Stimulated activated CD4-positive, alpha-beta T cell treated with anti-CD3 and anti-CD28 coated beads, Interleukin-4, amount 100 ng/mL, for 1 hour (primary cell): Measurements from ENCODE around the gene UFD1.

Experiments
- DNase-seq: peaks from one replicate; pipeline ENCODE4 v3.0.0-alpha.2; 2020

UFD1 gene

GRCh38 chr22:19466848-19467752 is 11.9 kb downstream of the UFD1 start:
- DNase-seq, result no peak

DNA sequence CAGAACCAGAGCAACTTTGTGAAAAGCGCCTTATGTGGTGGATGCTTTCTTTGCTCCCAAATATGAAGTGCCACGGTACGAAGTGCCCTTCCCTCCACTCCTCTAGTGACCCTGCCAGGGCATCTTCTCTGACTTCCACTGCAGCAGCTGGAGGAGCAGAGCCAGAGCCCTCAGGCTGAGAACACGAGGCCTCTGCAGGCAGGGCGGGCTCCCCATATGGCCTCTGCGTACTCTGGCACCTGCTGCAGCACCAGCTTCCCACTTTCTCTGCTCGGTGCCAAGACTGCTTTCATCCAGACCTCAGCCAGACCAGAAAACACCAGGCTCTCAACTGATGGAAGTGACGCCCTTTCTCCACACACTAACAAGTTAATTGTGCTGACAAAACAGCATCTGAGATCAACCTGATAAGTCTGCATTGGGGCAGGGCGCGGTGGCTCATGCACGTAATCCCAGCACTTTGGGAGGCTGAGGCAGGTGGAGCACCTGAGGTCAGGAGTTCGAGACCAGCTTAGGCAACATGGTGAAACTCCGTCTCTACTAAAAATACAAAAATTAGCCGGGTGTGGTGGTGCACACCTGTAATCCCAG is 12.8 kb downstream of the UFD1 start:
- no peak for DNase-seq

- no peak for DNase-seq
Measured at GRCh38 chr22:19464975-19465374, 14.0 kb downstream of the UFD1 start.

DNA sequence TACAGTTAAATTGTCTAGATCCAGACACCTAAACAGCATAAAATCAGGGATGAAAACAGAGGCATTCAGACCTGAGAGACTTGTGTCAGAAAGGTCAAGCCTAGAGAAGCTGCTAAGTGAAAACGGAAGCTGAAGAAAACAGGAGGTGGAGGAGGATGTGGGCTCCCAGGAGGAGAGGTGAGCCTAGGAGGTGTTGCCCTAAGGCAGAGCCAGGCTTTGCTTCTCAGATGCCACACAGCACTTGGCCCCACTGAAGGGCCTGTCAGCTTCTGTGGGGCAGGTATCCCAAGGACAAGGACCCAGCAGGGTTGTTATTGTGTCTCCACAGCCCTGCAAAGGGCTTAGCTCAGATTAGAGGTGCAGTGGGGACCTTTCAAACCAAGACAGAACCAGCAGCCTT is 14.4 kb downstream of the UFD1 start:
- no peak for DNase-seq

GRCh38 chr22:19463491-19464469 is 15.2 kb downstream of the UFD1 start:
- DNase-seq, result no peak

DNA sequence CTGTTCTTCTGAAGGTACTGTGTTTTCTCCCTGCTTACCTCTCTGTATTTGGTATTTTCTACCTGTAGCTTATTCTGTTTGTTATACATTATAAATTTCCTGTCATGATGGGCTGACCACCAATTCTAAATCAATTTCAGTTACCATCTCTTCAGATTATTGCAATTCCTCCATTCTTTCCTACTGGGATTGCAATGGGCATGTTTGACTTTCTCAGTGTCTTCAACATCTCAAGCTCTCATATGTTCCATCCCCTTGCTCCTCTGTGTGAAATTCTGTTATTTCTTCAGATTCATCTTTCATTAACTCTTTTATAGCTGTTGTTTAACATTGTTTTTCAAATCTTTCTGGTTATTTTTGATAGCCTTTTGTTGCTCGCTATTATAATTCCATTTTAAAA is 16.0 kb downstream of the UFD1 start:
- DNase-seq, result no peak

GRCh38 chr22:19461506-19461905 is 17.5 kb downstream of the UFD1 start:
- no peak for DNase-seq

DNA sequence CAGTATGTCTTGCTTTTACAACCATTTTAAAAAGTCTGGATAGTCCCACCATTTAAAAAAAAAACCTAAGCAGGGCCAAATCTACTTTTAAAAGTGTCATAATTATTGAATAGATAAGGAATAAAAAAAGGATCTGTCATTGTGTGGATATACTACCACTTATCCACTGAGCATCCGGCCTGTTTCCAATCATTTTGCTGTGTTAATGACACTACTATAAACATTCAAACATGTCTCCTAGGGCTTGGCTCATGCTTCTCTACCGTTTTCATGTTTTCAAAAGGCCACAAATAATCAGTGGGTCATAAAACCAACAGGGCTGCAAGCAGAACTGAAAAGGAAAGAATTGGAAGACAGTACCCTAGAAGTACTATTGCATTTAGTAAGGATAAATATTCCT is 19.0 kb downstream of the UFD1 start:
- DNase-seq, result no peak

DNA sequence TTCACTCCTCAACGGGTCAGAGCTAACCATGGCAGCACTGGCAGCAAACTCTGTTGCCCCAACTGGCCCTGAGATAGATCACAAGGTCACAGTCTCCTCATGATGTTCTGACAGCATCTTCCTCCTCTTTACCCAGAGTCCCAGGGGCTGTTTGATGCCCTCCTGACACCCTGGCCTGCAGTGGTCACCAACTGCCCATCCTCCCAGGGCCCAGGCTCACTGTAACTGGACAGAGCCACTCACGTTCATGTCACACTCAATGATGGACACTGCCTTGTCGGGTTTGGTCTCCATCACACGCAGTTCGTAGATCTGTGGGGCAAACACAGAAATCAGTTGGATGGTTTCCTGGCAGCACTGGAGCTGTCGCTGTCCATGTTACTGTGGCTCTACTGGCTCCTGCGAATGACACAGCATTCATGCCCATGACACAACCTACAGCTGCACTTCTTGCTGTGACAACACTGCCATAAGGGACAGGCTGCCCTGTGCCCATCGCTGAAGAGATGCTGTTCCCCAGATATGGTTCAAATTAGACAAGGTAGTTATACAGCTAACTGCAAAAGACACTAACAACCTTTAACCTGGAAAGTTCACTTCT is 21.1 kb downstream of the UFD1 start:
- DNase-seq, result no peak

- no peak for DNase-seq
Measured at GRCh38 chr22:19456541-19456940, 22.5 kb downstream of the UFD1 start.

DNA sequence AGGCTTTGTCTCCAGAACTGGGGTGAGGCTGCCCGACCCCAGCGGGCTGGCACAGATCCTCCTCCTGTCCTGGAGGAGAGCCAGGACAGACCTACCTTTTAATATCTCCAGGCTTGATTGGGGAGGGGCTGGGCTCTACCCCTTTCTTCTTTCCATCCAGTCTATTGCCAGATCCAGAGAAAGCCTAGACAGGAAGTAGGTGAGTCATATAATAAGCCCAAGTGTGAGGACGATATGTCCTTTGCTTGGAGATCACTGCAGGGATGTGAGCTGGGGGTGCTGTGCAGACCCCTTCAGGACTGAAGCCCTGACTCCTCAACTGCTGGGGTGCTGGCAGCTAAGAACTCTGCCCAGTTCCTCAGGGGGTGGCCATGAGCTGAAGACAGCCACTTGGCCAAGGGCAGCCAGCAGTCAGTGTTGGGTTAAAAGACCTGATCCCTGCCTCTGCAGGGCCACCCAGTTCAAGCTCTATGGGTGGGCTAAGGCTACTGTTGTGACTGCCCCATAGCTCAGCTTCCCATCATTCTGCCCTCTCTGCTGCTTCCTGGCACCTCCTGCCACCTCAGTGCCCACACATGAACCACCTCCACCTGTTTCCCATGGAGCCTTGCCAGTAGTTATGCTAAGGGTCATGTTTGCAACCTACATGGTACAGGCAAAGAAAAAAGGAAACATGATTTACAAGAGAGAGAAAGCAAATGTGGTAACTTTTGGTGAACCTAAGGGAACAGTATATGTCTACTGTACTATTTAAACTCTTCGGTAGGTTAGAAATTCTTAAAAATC is 23.2 kb downstream of the UFD1 start:
- no peak for DNase-seq

- no peak for DNase-seq
Measured at GRCh38 chr22:19455033-19455432, 24.0 kb downstream of the UFD1 start.

DNA sequence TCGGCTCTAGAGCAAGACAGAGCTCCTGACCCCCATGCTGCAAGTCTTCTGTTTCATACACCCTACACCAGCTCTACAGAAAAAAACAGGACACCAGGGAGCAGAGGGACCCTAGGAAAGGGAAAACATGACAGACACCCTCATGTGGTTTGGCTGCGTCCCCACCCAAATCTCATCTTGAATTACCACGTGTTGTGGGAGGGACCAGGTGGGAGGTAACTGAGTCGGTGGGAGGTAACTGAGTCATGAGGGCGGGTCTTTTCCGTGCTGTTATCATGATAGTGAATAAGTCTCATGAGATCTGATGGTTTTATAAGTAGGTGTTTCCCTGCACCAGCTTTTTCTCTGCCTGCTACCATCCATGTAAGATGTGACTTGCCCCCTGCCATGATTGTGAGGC is 24.8 kb downstream of the UFD1 start:
- DNase-seq, result no peak

DNA sequence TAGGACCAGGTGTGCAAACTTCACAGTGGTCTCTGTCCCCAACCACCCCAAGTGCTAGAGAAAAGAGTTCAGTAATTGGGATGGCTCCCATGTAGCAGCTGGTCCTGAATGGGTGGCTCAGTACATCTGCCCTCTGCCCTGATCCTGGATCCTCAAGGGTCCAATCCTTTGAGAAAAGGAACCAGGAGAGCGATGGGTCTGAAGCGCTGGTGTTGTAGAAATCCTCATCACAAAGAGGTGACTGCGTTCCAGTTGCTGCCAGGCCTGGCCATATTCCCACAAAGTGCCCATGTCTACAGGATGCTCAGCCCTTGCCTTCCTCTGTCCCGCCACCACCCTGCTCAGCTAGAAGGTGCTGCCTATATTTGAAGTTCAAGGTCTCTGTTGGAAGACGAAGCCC is 25.3 kb downstream of the UFD1 start:
- DNase-seq, result no peak

- DNase-seq, result no peak
Measured at GRCh38 chr22:19451570-19451969, 27.4 kb downstream of the UFD1 start.

DNA sequence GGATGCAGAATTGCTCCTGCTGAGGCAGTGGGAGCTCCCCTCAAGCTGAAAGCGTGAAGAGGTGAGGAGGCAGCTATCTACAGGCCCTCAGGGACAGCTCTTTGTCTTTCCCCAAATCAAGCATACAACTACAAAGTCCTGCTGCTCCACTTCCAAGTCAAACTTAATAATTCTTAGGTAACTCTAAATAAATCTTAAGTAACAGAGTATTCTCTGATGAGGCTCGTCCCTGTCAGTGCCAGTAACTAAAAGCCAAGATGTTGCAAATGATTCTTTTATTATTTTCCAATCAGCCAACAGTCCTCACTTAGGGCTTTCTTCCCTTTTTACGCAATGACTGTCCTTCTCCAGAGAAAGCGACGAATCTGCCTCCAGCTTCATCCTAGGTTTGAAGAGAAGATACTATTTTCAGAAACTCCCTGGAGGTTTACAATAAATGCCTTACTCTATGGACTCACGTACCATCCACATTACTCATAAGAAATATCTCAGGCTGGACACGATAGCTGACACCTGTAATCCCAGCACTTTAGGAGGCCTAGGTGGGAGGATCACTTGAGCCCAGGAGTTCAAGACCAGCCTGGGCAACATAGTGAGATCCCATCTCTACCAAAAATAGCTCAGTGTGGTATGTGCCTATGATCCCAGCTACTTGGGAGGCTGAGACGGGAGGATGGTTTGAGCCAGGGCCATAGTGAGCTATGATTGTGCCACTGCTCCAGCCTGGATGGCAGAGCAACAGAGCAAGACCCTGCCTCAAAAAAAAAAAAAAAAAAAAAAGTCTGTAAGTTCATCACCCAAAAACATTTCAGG is 28.4 kb downstream of the UFD1 start:
- no peak for DNase-seq

GRCh38 chr22:19449422-19449767 is 29.6 kb downstream of the UFD1 start:
- DNase-seq, result no peak

GRCh38 chr22:19448739-19449421 is 30.1 kb downstream of the UFD1 start:
- DNase-seq, result peak; percentile 25

DNA sequence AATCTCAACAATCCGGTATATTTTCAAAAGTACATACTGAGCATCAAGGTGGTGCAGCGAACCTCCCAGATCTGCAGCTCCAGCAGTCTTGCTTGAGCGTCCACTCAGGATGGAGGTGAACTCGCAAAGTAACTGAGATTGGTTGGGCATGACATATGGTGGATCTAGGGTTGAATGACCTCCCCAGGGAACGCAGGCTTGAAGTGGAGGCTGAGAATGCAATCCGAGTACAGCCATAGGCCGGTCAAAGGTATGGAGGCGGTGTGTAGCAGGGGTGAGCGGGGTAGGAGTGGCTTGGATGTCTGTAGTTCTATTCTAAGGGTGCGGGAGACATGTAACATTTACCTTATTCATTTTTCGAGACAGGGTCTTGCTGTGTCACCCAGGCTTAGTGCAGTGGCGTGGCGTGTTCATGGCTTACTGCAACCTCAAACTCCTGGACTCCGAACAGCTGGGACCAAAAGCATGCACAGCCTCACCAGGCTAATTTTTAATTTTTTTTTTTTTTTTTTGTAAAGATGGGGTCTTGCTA is 30.9 kb downstream of the UFD1 start:
- DNase-seq, result no peak

- DNase-seq, result peak; percentile 83
Measured at GRCh38 chr22:19447330-19448075, 31.5 kb downstream of the UFD1 start, which contains the start of gene C22orf39. C22orf39 (minus strand) TSS chr22:19447711; CDS start chr22:19447688, 23 bp downstream.
